DMS114 treated with DMSO at 0.1 percent for 48 hours (cell line): ENCODE measurements around the gene ACTA2.

Experiments
- DNase-seq: peaks from one replicate; lab custom pipeline; 2025; ENCODE audit not compliant: unreplicated experiment; lab: John Stamatoyannopoulos, UW

The ACTA2 gene

DNA sequence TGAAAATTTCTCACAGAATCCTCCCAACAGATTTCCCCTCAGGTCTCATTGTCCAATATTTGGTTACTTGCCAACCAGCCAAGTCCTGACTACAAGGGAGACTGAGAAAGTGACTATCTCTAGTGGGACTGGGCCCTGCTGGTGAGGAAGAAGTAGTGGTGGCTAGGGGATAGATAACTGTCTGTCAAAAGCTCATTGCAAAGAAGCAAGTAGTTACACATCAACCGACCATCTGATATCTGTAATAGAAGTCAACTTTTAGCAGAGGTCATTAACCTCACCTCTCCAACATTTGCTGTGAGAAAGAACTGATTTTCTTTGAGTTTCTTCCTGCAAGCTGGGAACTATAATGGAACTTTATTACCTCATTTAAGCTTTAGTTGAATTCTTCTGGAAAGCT lies 57.3 kb downstream of the ACTA2 start:
- no peak for DNase-seq

DNA sequence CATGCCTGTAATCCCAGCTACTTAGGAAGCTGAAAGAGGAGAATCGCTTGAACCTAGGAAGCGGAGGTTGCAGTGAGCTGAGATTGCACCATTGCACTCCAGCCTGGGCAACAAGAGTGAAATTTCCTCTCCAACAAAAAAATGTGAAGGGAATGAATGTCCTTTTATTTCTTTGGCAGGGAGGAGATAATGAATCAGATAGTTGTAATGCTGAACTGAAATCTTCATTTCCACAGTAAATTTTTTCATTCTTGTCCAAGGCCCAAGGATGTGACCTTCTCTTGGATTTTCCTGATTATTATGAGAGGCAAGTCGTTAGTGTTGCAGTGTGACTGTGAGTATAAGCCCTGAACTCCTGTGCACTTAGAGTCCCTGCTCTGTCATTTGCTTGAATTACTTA lies 59.0 kb downstream of the ACTA2 start:
- no peak for DNase-seq

DNA sequence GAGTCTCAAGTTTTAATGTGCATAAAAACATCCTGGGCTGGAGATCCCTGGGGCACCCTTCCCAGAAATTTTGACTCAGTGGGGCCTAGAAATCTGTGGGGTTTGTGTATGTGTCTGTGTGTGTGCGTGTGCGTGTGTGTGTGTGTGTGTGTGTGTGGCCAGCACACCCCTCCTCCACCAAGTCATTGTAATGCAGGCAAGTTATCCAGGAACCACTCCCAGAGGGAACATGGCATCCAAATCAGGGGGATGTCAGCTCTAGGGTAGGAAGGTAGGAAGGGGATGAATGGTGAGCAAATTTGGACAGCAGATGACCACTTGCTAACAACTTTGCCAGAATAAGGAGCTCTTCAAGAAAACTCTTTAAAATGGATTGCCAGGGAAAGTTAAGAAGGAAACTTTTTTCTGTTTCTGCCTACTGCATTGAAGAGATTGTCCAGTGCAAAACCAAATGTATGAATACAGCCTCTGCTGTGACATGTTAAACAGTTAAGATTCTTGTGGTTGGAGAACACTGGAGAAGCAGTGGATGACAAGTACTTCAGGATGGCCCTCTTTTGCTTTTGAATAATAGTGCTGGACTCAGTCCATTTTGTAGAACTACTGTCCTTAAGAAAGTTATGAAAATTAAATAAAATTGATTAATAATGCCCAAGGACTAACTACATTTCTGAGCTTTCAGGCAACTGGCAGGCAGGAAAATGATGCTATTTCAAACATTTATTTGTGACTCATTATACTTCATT lies 60.2 kb downstream of the ACTA2 start:
- no peak for DNase-seq

DNA sequence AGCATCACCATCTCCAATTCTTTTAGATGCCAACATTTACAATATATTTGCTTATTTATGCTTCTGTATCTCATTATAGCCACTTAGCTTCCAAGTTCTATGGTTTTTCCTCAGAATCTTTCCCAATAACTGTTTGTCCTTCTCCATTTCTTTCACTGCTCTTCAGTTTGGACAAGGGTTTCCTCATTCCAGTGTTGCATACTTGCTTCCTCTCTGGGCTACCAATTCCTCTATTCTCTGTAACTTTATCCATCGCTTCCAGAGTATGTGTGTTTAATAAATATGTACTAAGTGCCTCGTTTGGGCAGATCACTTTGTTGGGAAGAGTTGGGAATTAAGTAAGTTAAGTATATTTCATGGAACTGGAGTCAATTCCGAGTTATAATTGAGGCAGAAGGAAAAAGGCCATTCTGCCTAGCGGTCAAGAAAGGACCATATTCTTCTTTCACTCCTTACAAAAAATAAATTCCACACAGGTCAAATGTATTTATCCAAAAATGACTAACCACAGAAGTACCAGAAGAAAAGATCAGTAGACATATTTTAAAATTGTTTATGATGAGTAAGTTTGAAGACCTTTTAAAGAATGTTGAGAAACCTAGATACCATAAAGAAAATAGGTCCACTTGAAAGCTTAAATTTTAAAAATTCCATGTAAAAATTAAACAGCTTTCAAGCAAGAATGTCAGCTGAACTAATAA lies 61.7 kb downstream of the ACTA2 start:
- no peak for DNase-seq

DNA sequence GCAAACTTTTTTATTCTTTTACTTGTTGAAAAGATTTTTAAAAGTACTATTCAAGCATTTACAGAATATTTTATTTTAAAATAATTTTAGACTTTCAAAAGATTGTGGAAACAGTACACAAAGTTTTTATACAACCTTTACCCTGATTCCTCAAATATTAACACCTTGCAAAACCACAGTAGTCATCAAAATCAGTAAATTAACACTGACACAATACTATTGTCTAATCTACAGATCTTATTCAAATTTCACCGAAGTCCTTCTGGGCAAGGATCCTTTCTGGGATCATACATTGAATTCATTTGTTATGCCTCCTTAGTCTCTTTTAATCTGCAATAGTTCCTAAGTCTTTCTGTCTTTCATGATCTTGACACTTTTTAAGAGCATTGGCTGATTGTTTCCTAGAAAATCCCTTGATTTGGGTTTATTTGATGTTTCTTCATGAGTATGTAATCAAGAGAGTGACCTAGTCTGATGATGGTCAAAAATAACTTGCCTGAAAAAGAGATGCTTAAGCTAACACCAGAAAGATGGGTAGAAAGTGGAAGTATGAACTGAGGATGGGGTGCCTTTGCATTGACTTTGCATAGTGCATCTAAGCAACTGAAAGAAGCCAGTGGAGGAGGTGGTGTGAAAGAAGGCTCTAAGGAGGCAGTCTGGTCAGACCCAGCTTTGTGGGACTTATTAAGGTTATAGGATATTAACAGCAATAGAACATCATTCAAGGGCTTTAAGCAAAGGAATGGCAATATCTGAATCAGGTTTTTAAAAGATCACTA lies 62.8 kb downstream of the ACTA2 start:
- no peak for DNase-seq

DNA sequence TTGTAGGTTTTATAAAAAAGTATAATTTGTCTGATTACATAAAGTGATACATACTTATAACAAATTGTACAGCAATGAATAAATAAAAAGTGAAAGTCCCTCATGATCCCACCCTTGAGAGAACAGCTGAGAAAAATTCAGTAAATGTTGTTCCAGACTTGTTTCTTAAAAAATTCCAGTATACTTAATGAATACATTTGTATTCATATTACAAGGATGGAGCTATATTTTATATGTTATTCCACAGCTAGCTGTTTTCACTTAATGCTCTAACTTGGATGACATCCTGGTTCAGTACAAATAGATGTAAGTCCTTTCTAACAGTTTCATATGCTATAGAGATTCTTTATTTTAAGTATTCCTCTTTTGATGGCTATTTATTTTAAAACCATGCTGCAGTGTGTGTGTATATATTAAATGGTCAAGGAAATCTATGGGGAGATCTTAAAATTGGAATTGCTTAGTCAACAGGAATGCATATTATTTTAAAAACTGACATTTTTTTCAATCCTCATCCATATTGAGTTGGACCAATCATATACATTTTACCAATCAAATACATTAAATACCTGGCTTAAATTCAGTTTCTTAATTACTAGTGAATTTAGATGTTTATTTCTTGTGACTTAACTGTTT lies 63.6 kb downstream of the ACTA2 start:
- no peak for DNase-seq

DNA sequence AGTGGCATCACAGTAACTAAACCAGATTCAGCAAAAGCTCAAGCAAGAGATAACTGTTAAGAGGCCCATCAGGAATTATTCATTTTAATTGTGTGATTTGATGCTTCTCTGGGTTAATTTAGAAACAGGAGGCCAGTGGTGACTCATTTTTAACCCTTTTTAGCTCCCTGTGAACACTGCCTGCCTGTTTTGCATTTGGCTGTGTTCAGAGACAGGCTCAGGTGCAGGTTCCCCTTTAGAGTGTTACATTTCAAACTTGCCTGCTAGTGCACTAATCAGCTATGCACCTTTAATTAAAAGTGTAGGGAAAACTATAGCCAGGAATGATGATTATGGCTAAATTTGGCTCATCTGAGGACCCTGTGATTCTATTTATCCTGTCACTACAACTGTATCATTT lies 66.0 kb downstream of the ACTA2 start:
- DNase-seq: no peak
